ENCODE measurements around the gene TAS1R3.

- TF ChIP-seq CTCF (IDR thresholded peaks at IDR 0.05) (no peak), POLR2A (IDR thresholded peaks at IDR 0.05) (no peak)
Measured at GRCh38 chr1:1367315-1367714, 36.2 kb downstream of the TAS1R3 start.

All from testis (tissue), 2 donors.